GM23248 (cell line): ENCODE data around the gene SMARCA4. TPM values are rescaled to one million over a fixed set of nuclear protein-coding genes. Genes with fewer than 3 reads are reported as not detected.

Experiments
- DNase-seq: peaks from one replicate; pipeline ENCODE4 v3.0.0-alpha.2; 2015
- H2AFZ ChIP-seq: fragments of 200-600 bp; sonication (generic); 2 replicates; pipeline ENCODE4 v1.6.1; 2016; ENCODE audit warnings: antibody characterized with exemption
- H3F3A ChIP-seq: fragments of 200-600 bp; sonication (generic); 2 replicates; pipeline ENCODE4 v1.6.1; 2016; ENCODE audit warnings: mild to moderate bottlenecking, antibody characterized with exemption, mixed run types; ENCODE audit not compliant: insufficient read depth
- H3K27ac ChIP-seq: fragments of 200-600 bp; sonication (generic); 2 replicates; pipeline ENCODE4 v1.5.1; 2016; ENCODE audit warnings: mild to moderate bottlenecking
- H3K27me3 ChIP-seq: fragments of 200-600 bp; sonication (generic); replicated peaks from 2 replicates; pipeline ENCODE4 v1.6.1; 2016; ENCODE audit warnings: mild to moderate bottlenecking; ENCODE audit not compliant: insufficient read depth
- H3K36me3 ChIP-seq: fragments of 200-600 bp; sonication (generic); 2 replicates; pipeline ENCODE4 v1.6.1; 2016; ENCODE audit warnings: low read depth, mild to moderate bottlenecking
- H3K4me1 ChIP-seq: fragments of 200-600 bp; sonication (generic); 2 replicates; pipeline ENCODE4 v1.6.1; 2016; ENCODE audit warnings: mild to moderate bottlenecking; ENCODE audit not compliant: insufficient read depth
- H3K4me2 ChIP-seq: fragments of 200-600 bp; sonication (generic); one replicate; pipeline ENCODE4 v1.6.1; 2016; ENCODE audit warnings: mild to moderate bottlenecking; ENCODE audit not compliant: unreplicated experiment
- H3K4me3 ChIP-seq: fragments of 200-600 bp; sonication (generic); 2 replicates; pipeline ENCODE4 v1.5.1; 2016; ENCODE audit warnings: mild to moderate bottlenecking
- H3K79me2 ChIP-seq: fragments of 200-600 bp; sonication (generic); 2 replicates; pipeline ENCODE4 v1.6.1; 2016; ENCODE audit warnings: mild to moderate bottlenecking; ENCODE audit not compliant: insufficient read depth
- H3K9ac ChIP-seq: fragments of 200-600 bp; sonication (generic); 2 replicates; pipeline ENCODE4 v1.6.1; 2016; ENCODE audit warnings: mild to moderate bottlenecking
- H3K9me2 ChIP-seq: fragments of 200-600 bp; sonication (generic); 2 replicates; pipeline ENCODE4 v1.6.1; 2016; ENCODE audit warnings: mixed run types, mild to moderate bottlenecking, moderate library complexity; ENCODE audit not compliant: insufficient read depth
- H3K9me3 ChIP-seq: fragments of 200-600 bp; sonication (generic); one replicate; pipeline ENCODE4 v1.6.1; 2017; ENCODE audit warnings: low read depth
- H4K20me1 ChIP-seq: fragments of 200-600 bp; sonication (generic); 2 replicates; pipeline ENCODE4 v1.6.0; 2016; ENCODE audit not compliant: insufficient read depth
- EZH2 ChIP-seq: fragments of 200-600 bp; sonication (generic); IDR thresholded peaks from 2 replicates; pipeline ENCODE4 v1.6.1; 2018; ENCODE audit warnings: antibody characterized with exemption, mild to moderate bottlenecking; ENCODE audit not compliant: insufficient read depth, poor library complexity, severe bottlenecking
- EZH2phosphoT487 ChIP-seq: fragments of 200-600 bp; sonication (generic); IDR thresholded peaks from 2 replicates; pipeline ENCODE4 v1.6.1; 2018; ENCODE audit warnings: antibody characterized with exemption, moderate library complexity, mild to moderate bottlenecking, low read depth; ENCODE audit not compliant: insufficient read depth
- WGBS, 2 experiments: methylation state at CpG; one replicate each; pipeline ENCODE4 v1.1.6; 2015 to 2017; ENCODE audit warnings: low lambda C conversion rate in 2 of 2, low coverage in 1 of 2; ENCODE audit errors: missing lambda C conversion rate in 2 of 2; 5-methylcytosine and 5-hydroxymethylcytosine counted together
- in situ Hi-C: fragments of 300-500 bp; cut with MboI; formaldehyde crosslinking; loops from 2 replicates; pipeline ENCODE4 v1.15.0; 2020
- polyA plus RNA-seq: library from polyadenylated mRNA; unstranded; fragments of >200 nt; fragmentation: Nextera tagmentation; extraction: Ambion mirVana; gene quantifications from 2 replicates; pipeline ENCODE4 v1.2.1, GENCODE V29; 2016
- small RNA-seq: library from RNA; depleted of rRNA; stranded (forward); fragments of <200 nt; gene quantifications from one replicate; pipeline ENCODE3, GENCODE V24; 2014; ENCODE audit warnings: low read depth, low replicate concordance
- total RNA-seq: library from RNA; depleted of rRNA; stranded (reverse); fragments of >200 nt; shearing (Covaris generic); gene quantifications from 2 replicates; pipeline ENCODE4 v1.2.3, GENCODE V29; 2014; rRNA removed

Gene SMARCA4
- total and polyA plus RNA-seq, 2 experiments from 2014 or later = 37.1 to 44.0 TPM

DNA sequence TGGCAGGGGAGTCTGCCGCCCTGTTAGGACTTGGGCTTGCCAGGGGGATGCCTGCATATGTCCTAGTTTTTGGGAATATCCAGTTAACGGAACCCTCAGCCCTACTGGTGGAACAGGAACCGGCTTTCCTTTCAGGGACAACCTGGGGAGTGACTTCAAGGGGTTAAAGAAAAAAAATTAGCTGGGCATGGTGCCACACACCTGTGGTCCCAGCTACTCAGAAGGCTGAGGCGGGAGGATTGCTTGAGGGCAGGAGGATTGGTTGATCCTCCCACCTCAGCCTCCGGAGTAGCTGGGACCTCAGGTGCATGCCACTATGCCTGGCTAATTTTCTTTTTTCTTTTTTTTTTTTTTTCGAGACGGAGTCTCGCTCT lies 150.9 kb downstream of the SMARCA4 start:
- H3F3A ChIP-seq = no peaks in the 10 kb centered on the region
- no peak overlapping the region for H3K9ac ChIP-seq
- H3K27ac ChIP-seq = no peak overlapping the region
- no peak overlapping the region for H3K4me3 ChIP-seq
- no peak for DNase-seq
- no peaks in the 10 kb centered on the region for H4K20me1 ChIP-seq
- H3K4me2 ChIP-seq = no peak overlapping the region
- no peaks in the 10 kb centered on the region for H3K79me2 ChIP-seq
- 91 to 96% methylated on average over 5 to 8 of the region's 8 CpGs for WGBS, 2 experiments
- no peaks in the 10 kb centered on the region for H3K4me1 ChIP-seq
- peaks cover 18% of the 10 kb centered on the region; the same call in 1 of the 2 replicates for H3K36me3 ChIP-seq
- no peaks in the 10 kb centered on the region for H3K9me2 ChIP-seq
- H3K9me3 ChIP-seq = no peaks in the 10 kb centered on the region
- no peak overlapping the region for H2AFZ ChIP-seq
- TF ChIP-seq EZH2 (no peak), EZH2phosphoT487 (no peak)
- in situ Hi-C loops = no loop called here
- H3K27me3 ChIP-seq = no peaks in the 10 kb centered on the region

Small RNA genes within 50 kb of the gene (small RNA-seq; reads per million reads assigned to genes)
- not detected for gene RF02271
- not detected for gene RN7SL192P

Other genes starting within 250 kb of the SMARCA4 start
- 47.2 and 48.9 TPM in 2 replicates for gene DNM2, start 243.0 kb upstream of the SMARCA4 start, total RNA-seq
- 58.7 and 60.5 TPM in 2 replicates for gene DNM2, start 243.0 kb upstream of the SMARCA4 start, polyA plus RNA-seq
- gene TMED1, start 124.8 kb upstream of the SMARCA4 start, total RNA-seq = 58.7 and 66.4 TPM in 2 replicates
- 66.7 and 68.2 TPM in 2 replicates for gene TMED1, start 124.8 kb upstream of the SMARCA4 start, polyA plus RNA-seq
- 0.22 TPM in 1 of 2 replicates, not detected in the other for gene C19orf38, start 112.6 kb upstream of the SMARCA4 start, total RNA-seq
- 0.20 and 0.42 TPM in 2 replicates for gene C19orf38, start 112.6 kb upstream of the SMARCA4 start, polyA plus RNA-seq
- gene CARM1, start 89.5 kb upstream of the SMARCA4 start, total RNA-seq = 41.9 and 42.4 TPM in 2 replicates
- gene CARM1, start 89.5 kb upstream of the SMARCA4 start, polyA plus RNA-seq = 5.3 TPM in 2 replicates
- 114 and 140 TPM in 2 replicates for gene YIPF2, start 32.4 kb upstream of the SMARCA4 start, total RNA-seq
- 57.3 and 61.5 TPM in 2 replicates for gene YIPF2, start 32.4 kb upstream of the SMARCA4 start, polyA plus RNA-seq
- 37.6 and 57.5 TPM in 2 replicates for gene TIMM29, start 32.2 kb upstream of the SMARCA4 start, total RNA-seq
- gene TIMM29, start 32.2 kb upstream of the SMARCA4 start, polyA plus RNA-seq = 20.3 and 20.8 TPM in 2 replicates
- 13.8 and 29.6 TPM in 2 replicates for gene LDLR, start 128.4 kb downstream of the SMARCA4 start, total RNA-seq
- gene LDLR, start 128.4 kb downstream of the SMARCA4 start, polyA plus RNA-seq = 13.8 and 14.6 TPM in 2 replicates
- 9.5 and 19.8 TPM in 2 replicates for gene SPC24, start 194.8 kb downstream of the SMARCA4 start, total RNA-seq
- gene SPC24, start 194.8 kb downstream of the SMARCA4 start, polyA plus RNA-seq = 14.8 and 16.2 TPM in 2 replicates
- gene KANK2, start 236.5 kb downstream of the SMARCA4 start, total RNA-seq = 215 and 278 TPM in 2 replicates
- 76.3 and 77.1 TPM in 2 replicates for gene KANK2, start 236.5 kb downstream of the SMARCA4 start, polyA plus RNA-seq